NOMO-1 (cell line): ENCODE measurements around the gene PFKFB2.
"Not testable (repeated sequence)": the region's sequence is repeated elsewhere in the genome, so short reads cannot be mapped to it uniquely, and the experiment has no call there.

Source experiments
- DNase-seq, 2 experiments: peaks; one replicate each; lab custom pipeline; 2025; ENCODE audit not compliant: unreplicated experiment in 2 of 2; lab: John Stamatoyannopoulos, UW

The PFKFB2 gene

DNA sequence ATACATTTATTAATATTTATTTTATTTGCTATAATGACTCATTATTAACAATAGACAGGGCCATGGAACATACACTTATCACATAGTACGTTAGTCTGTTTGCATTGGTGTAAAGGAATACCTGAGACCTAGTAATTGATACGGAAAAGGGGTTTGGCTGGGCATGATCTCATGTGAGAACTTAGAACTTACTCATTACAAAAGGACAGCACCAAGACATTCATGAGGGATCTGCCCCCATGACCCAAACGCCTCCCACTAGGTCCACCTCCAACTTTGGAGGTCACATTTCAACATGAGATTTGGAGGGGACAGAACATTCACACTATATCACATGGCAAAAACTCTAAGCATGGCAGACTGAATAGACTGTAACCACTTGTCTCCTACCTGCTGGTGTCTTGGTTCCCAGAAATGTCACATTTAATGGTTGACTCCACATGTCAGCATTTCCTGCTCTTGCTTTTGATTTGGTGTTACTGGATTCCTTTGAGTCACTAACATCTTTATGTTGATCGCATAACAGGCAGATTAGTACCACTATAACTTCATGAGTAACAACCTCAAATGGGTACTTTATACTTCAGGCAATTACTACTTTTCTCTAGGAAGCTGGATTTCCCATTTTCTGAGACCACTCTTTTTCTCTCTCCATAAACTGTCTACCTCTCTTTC lies 17.1 kb upstream of the PFKFB2 start:
- DNase-seq: no peak

DNA sequence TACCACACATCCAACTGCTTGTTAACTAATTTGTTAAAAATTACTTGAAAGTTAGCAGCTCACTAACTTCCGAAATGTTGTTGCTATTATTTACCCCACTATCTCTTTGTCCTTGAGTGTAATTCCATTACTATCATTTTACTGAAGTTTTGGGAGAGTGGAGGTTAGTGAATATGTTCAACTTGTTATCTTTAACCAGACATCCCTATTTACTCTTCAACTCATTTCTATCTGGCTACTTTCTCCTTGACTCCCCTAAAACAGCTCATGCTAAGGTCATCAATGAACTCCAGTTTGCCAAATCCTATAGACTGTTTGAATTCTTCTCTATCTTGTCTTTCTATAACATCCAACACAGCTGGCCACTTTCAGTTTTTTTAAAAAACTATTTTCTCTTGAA lies 16.2 kb upstream of the PFKFB2 start:
- DNase-seq: no peak

DNA sequence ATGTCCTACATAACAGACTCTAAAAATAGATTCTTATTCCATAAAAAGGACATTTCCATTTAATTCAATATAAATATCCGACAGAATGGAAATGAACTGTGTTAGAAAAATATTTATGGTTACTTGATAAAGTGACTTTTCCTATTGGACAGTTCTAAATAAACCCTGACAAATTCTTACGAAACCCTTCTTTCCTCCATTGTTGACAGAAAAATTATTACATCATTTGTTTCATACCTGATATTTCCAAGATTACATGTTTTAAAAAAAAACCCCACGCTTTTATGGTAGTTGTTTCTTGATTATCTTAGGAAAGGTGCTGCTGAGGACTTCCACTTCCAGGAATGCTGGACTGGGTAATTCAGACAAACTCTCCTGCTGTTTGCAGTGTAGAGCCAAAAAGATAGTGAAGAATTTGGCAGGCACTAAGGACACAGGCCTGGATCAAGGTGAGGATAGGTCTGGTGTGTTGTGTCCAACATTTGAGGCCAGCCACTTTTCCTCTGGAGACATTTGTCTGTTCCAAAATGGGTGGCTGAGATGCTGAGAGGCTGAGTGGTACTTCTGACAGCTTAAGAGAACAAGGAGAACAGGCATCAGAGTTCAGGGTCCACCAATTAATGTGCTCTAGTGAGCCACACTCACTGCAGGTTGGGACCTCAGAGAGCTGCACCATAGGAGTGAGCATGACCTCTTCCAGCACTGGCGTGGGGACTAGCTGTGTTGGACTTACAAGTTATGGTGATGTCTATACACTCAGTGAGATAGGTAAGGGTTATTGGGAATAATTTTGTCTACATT lies 13.5 kb upstream of the PFKFB2 start:
- DNase-seq: no peak

DNA sequence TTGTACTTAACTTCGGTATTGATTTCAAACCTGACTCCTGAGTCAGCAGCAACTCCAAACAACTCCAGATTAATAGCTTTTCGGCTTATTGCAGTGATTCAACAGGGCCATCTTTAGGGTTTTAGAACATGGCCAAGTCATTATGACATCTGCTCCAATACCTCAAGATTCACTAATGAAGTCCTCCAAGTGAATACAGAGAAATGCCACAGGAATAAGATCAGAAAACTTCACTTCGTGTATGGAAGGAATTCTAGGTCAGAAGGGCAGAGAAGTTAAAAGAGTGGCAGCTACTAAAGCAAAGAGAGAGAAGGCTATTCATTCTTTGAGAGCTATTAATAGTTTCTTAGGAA lies 12.9 kb upstream of the PFKFB2 start:
- no peak for DNase-seq

DNA sequence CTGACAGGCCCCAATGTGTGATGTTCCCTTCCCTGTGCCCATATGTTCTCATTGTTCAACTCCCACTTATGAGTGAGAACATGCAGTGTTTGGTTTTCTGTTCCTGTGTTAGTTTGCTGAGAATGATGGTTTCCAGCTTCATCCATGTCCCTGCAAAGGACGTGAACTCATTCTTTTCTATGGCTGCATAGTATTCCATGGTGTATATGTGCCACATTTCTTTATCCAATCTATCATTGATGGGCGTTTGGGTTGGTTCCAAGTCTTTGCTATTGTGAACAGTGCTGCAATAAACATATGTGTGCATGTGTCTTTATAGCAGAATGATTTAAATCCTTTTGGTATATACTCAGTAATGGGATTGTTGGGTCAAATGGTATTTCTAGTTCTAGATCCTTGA lies 11.7 kb upstream of the PFKFB2 start:
- DNase-seq: not testable (repeated sequence)

DNA sequence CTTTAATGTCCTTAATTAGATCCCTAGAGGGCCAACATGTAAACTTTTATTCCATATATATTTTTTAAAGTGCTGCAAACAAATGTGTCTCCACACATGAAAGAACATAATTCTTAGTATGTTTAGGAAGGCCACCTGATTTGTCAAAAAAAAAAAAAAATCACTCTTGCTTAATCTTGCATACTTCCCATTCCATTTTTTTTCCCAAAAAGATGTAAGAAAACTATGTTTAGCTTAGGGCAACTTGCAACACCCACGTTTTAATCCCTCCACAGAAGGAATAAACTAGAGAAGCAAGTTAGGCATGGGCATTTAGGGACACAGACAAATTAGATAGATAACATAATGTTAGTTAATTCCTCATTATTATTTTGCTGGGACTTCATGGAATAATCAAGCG lies 7.6 kb upstream of the PFKFB2 start:
- no peak for DNase-seq

DNA sequence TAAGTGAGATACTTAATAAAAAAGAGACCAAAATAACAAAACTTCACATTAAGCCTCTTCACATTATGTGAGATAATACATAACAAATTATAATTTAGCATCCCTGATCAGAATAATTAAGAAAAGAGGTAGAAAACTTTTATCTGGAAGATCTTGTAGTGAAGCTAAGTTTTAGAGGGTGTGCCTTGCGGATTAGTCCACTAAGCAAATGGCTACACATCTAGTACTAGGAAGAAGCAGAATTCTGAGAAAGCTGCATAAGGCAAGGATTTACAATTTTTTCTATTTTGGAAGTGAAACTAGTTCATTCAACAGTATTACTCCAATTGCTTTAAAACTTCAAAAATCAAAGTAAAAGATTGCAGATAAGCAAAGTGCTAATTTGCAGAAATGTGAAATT lies 5.6 kb upstream of the PFKFB2 start:
- no peak for DNase-seq

DNA sequence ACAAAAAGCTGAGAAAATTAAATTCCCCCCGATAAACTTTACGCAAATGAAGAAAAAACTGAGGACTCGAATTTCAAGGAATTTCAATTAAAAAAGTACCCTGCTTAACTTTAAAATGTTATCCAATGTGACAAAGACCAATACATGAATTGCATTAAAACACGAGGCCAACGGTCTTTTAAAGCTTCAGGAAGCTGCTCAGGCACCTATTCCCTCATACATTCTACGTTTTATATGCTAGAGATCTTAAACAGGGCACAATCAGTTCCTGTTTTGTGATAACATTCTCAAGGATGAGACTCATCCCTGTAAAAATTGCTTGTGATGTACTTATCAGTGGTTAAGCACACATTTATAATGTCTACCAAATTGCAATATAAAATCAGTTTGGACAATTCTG lies 5.0 kb upstream of the PFKFB2 start:
- no peak for DNase-seq

DNA sequence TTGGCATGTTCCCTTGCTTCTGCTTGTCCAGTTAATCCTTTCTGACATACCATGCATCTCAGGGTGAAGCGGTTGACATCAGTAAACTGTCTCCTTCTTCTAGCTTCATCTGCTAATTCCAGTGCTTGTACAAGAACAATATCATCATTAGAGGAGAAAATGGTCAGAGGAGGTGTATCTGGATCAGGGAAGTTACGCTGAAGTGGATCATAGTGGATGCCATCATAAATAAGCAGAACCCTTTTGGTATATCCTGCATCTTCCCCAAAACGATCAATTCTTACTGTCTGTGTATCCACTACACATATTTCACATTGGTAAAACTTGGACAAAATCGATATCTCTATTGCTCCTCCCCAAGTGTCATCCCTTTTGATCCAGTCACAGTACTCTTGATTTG lies 4.0 kb upstream of the PFKFB2 start:
- DNase-seq: no peak

DNA sequence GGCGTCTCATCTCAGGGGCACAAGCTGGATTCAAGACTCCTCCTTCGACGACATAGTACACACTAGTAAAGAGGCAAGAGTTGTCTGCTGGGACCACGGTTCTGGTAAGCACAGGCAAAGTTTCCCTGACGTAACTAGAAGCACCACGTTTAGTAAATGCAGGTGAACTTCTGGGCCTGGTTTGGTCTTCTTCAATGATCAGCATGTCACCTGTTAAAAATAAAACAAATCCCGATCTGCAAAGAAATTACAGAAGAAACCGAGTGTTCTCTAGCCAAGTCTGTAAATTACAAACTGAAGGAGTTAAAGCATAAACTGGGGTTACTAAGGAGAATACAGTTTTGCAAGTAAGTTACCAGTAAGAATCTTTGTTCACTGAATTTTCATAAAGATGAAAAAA lies 3.6 kb upstream of the PFKFB2 start:
- DNase-seq: no peak

DNA sequence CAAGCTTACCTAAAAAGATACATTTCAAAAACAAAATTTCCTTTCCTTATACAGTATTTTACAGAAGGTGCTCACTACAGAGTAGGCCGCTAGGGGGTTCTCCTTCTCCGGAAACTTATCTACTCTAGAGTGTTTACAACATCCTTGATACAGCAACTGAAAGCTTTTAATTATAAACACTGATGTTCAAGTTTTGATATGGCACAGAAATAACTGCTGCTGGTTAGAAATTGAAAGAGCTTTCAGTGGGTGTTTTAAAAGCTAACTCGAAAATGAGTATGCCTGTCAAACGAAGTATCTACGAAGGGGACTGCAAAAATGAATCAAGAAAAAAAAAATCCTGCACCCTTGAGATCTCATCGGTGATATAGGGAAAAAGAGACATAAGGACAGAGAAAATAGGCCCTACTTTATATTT lies 3.1 kb upstream of the PFKFB2 start:
- DNase-seq: peak in 1 of 2 experiments; percentile 75

DNA sequence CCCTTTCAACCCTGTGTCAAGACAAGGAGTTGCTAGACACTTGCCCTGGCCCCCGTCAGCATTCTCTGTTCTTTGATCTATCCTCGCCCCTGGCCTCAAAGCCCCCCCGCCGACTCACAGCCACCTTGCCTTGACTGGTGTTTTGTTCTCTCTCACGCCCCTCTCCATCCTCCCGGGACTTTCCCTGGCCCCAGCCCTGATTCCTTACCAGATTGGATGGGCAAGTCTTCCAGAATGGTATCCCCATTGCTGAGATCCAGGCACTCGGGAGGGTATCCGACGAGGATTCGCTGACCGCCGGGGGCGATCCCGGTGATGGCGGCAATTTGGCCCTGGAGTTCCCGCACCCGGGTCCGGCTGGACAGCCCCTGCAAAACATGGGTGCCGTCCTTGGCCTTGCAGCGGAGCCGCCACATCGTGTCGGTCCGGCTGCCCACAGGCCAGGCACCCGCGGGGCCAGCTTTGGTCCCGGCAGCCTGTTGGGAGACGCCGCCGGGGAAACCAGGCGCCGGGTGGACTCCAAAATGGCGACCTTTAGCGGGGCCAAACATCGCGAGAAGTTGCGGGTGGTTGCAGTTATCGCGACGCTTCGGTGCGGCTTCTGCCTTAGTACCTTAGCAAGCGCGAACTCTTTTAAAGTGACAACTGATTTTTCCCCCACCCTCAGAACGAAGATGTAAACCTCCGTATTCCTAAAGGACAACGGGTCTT lies 2.4 kb upstream of the PFKFB2 start:
- DNase-seq: peak; percentile 70 to 86

DNA sequence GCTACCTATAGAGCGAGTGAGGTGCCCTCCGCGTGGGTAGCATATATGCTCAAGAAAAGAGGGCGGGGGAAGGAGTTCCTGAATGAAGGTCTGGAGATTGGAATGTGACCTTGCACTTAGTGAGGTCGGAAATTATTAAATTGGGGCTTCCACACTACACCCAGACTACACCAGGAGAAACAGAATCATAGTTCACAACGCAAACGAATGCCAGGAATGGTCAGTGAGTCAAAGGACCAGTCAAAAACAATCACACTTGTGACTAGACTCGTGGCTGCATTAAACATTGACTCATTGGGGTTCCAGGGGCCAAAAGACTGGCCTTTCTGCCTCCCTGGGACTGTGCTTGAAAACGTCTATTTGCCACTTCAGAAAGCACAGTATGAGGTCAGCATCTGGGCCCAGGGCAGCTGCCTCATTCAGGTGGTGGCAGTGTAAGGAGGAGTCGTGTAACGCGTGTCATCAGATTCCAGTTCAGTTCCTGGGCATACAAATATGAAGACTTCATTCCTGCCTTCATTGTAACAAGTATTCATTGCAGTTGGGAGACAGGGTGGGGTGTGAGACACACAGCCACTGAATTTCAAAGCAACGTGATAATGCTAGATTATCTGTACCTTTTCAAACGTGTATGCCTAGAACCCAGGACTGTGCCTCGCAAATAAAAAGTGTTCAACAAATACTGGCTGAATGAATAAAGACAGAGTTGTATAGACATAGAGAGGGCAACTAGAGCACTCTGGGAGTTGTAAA lies 1.7 kb upstream of the PFKFB2 start, which contains the start of gene YOD1:
Gene YOD1 (minus strand): TSS at position 18 of the 753 bp plus-strand sequence. CDS start 178 bp downstream, outside the sequence.
- DNase-seq: no peak

DNA sequence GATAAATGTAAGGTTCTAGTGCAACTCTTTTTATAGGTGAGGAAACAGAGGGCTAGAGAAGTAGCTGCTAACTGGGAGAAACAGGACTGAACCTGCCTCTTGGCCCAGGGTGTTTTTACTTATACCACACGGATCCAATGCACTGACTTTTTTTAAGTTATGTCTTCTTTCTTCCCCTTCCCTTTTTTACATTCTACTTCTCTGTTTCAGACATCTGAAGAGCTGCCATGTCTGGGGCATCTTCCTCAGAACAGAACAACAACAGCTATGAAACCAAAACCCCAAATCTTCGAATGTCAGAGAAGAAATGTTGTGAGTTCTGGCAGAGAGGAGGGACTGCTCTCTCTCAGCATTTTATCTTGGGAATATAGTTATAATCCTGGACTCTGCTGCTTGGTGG lies 1.4 kb downstream of the PFKFB2 start:
- DNase-seq: peak in 1 of 2 experiments; percentile 72

DNA sequence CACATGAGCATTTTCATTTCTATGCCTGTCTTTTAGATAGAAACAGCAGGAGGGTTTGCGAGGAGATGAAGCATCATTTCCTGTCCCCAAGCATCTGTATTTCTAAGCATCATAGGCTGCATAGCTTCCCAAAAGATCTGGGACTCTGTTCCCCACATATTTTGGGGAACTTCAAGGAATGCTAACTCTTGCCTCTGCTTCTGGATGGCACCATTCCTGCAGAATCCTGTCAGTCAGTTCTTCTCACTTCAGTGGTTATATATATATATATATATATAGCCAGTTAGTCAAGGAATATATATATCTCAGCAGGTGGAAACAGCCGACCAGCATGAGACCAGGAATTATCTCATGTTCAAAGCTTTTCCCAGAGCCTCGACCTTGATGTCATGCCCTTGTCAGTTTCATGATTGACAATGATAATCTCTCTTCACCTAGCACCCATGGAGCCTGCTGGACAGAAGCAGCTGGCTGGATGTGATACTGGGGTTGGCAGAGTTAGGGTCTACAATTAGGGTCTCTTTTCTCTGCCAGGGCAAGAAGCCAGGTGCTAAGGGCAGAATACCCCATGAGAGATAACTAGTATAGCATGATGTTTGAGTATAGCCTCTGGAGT lies 2.4 kb downstream of the PFKFB2 start:
- no peak for DNase-seq

DNA sequence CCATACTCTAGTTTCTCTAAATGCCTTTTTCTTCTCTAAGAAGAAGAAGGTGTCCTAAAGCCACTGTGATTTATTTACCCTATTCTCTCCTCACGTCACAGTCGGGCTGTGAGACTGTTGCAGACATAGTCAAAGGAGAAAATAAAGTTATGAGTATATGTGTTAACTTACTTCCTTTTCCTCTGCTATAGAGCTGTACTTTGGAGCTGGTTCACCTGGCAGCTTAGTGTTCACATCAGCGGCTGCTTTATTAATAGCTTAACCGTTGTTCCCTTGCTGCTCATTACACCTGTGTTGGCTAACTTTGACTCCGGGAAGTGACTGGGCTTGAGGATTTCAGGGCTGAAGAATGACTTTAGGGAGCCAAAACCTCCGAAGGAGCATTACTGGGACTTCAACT lies 3.6 kb downstream of the PFKFB2 start:
- no peak for DNase-seq

DNA sequence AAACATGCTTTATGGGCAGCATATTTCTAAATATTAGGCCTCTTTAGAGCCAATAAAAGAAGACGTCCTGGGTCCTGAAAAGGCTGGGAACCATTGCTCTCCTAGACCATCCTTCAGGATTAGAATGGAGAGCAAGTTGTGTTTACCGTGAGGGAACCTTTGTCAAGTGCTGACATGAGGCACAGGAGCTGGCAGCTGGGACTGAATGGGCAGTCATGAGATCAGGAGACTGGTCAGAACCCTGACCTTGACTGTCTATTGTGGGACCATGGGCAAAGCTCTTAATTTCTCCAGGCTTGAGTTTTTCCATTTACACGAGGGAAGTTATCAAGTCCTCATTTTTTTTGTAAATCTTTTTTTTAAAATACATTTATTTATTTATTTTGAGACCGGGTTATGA lies 5.2 kb downstream of the PFKFB2 start:
- DNase-seq: no peak

DNA sequence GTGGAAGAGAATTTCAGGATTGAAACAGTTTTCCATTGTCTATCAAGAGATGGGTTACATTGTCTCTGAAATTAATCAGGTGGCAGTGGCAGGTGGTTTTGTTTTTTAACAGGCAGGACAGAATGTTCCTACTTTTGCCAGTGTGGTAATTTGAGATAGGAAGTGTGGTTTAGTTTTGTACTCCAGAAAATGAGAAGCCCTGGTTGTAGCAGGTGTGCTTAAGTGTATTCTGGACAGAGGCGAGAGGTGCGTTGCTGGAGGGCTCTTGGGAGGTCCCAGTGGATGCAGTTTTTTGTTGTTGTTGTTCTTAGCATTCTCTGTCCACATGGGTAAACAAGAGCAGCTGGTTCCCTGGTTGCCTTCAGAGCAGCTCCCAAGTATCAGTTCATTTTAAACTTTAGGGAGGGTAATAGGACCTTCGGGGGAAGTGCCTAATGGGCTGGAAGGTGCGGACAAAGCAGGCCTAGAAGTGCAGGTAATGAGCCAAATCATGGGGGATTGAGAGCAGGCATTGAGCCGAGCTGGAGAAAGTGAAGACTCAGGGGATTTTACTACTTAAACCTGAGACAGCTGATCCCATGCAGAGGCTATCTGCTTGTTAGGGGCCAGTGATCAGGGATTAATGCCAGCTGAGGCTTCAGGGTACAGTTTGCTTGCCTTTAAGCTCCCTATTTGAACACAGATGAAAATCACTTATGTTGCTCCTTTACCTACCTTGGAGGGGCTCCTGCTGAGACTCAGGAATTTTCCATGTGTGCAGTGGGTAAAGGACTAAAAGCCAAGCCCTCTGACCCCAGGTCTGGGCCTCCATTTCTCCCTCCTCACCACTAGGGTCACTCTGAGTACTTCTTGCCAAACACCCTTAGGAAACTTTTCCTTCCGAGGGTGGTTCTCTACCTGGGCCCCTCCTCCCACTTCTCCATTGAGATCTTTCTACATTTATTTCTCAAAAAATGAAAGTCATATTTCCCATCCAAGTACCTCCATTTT lies 6.1 kb downstream of the PFKFB2 start:
- no peak for DNase-seq

DNA sequence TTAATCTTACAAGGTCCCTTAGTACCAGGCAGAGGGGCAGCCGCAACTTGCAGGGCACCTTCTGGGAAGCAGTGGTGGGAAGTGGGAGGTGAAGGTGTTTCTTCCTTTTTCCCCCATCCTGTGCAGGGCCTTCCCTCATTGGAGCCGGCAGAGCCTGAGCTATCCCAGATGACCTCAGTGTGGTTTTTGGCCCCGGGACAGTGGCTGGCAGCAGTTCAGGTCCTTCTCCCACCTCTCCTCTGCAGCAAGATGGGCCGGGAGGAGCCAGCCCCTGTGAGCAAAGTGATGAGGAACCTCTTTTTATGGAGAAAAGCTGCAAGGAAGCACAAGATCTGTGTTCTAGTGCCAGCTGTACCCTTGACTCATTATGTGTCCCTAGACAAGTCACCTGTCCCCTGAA lies 6.8 kb downstream of the PFKFB2 start:
- no peak for DNase-seq
